ENCODE data around the gene SYDE1. TPM values are rescaled to one million over a fixed set of nuclear protein-coding genes. Genes with fewer than 3 reads are reported as not detected.

Gene SYDE1
- total RNA-seq, 1 experiment from 2014 or later = 4.4 TPM

- intact Hi-C loops (cut with micrococcal nuclease; ENCODE audit: unreplicated experiment) = no loop called here
- CTCF ChIA-PET = no interaction called here
- H3K36me3 Mint-ChIP-seq (ENCODE audit: insufficient read depth, unreplicated experiment) = peaks cover 60% of the 10 kb centered on the region
- H3K27me3 Mint-ChIP-seq (ENCODE audit: insufficient read depth, unreplicated experiment) = no peaks in the 10 kb centered on the region
- Histone ChIP-seq H3K36me3 (ENCODE audit: control insufficient read depth, insufficient read depth, low read length) (peaks cover 5% of the 10 kb centered on the region), H3K4me1 (0 out of 2 replicates have a peak, but pooled peaks cover 6% of the 10 kb centered on the region), H3K4me3 (ENCODE audit: low read depth, low read length) (no peak overlapping the region), H3K9me3 (no peaks in the 10 kb centered on the region), H3K27me3 (replicated peaks; ENCODE audit: control insufficient read depth, insufficient read depth, low read length) (no peaks in the 10 kb centered on the region)
- DNase-seq = no peak
- POLR2A ChIA-PET = no interaction called here
- H3K27ac Mint-ChIP-seq (ENCODE audit: unreplicated experiment) = no peak overlapping the region
- no TSS peak for BruUV-seq (replicated peaks)
- no peak for TF ChIP-seq CTCF (IDR thresholded peaks at IDR 0.05; ENCODE audit: insufficient read depth in 1 of 2, low read depth in 1 of 2, low read length in 1 of 2, severe bottlenecking in 1 of 2, unreplicated experiment in 1 of 2)
- peaks cover 6% of the 10 kb centered on the region for H3K4me1 Mint-ChIP-seq (ENCODE audit: low read depth, unreplicated experiment)
- H3K4me3 Mint-ChIP-seq (ENCODE audit: unreplicated experiment) = no peak overlapping the region
- no peaks in the 10 kb centered on the region for H3K9me3 Mint-ChIP-seq (ENCODE audit: unreplicated experiment)
Measured at GRCh38 chr19:15118789-15119494, 11.7 kb downstream of the SYDE1 start.

- ChIA-PET CTCF (no interaction called here), POLR2A (no interaction called here)
- Mint-ChIP-seq H3K27ac (ENCODE audit: unreplicated experiment) (no peak overlapping the region), H3K9me3 (ENCODE audit: unreplicated experiment) (no peaks in the 10 kb centered on the region), H3K4me3 (ENCODE audit: unreplicated experiment) (no peak overlapping the region), H3K27me3 (ENCODE audit: insufficient read depth, unreplicated experiment) (no peaks in the 10 kb centered on the region), H3K36me3 (ENCODE audit: insufficient read depth, unreplicated experiment) (peaks cover 55% of the 10 kb centered on the region), H3K4me1 (ENCODE audit: low read depth, unreplicated experiment) (peaks cover 6% of the 10 kb centered on the region)
- H3K9me3 ChIP-seq = no peaks in the 10 kb centered on the region
- no TSS peak for BruUV-seq (replicated peaks)
- H3K4me1 ChIP-seq = 0 out of 2 replicates have a peak, but pooled peaks cover 6% of the 10 kb centered on the region
- intact Hi-C loops (cut with micrococcal nuclease; ENCODE audit: unreplicated experiment) = no loop called here
- no peak overlapping the region for H3K4me3 ChIP-seq (ENCODE audit: low read depth, low read length)
- H3K27me3 ChIP-seq (replicated peaks; ENCODE audit: control insufficient read depth, insufficient read depth, low read length) = no peaks in the 10 kb centered on the region
- no peak for TF ChIP-seq CTCF (IDR thresholded peaks at IDR 0.05; ENCODE audit: insufficient read depth in 1 of 2, low read depth in 1 of 2, low read length in 1 of 2, severe bottlenecking in 1 of 2, unreplicated experiment in 1 of 2)
- peaks cover 5% of the 10 kb centered on the region for H3K36me3 ChIP-seq (ENCODE audit: control insufficient read depth, insufficient read depth, low read length)
- no peak for DNase-seq
Measured at GRCh38 chr19:15120135-15121026, 13.2 kb downstream of the SYDE1 start.

GRCh38 chr19:15122331-15123030, 15.3 kb downstream of the SYDE1 start:
- no peak for TF ChIP-seq CTCF (IDR thresholded peaks at IDR 0.05; ENCODE audit: insufficient read depth in 1 of 2, low read depth in 1 of 2, low read length in 1 of 2, severe bottlenecking in 1 of 2, unreplicated experiment in 1 of 2)
- Histone ChIP-seq H3K4me1 (0 out of 2 replicates have a peak, but pooled peaks cover 6% of the 10 kb centered on the region), H3K27me3 (replicated peaks; ENCODE audit: control insufficient read depth, insufficient read depth, low read length) (no peaks in the 10 kb centered on the region), H3K4me3 (ENCODE audit: low read depth, low read length) (no peak overlapping the region), H3K9me3 (no peaks in the 10 kb centered on the region), H3K36me3 (ENCODE audit: control insufficient read depth, insufficient read depth, low read length) (peaks cover 5% of the 10 kb centered on the region)
- no peak overlapping the region for H3K4me3 Mint-ChIP-seq (ENCODE audit: unreplicated experiment)
- H3K9me3 Mint-ChIP-seq (ENCODE audit: unreplicated experiment) = no peaks in the 10 kb centered on the region
- DNase-seq = no peak
- CTCF ChIA-PET = no interaction called here
- POLR2A ChIA-PET = interaction anchor here (0.5 kb wide), 1 partner anchor 140 kb away, joined by 6 read pairs; no protein-coding TSS in a partner anchor
- peaks cover 6% of the 10 kb centered on the region for H3K4me1 Mint-ChIP-seq (ENCODE audit: low read depth, unreplicated experiment)
- peaks cover 53% of the 10 kb centered on the region for H3K36me3 Mint-ChIP-seq (ENCODE audit: insufficient read depth, unreplicated experiment)
- intact Hi-C loops (cut with micrococcal nuclease; ENCODE audit: unreplicated experiment) = no loop called here
- no peaks in the 10 kb centered on the region for H3K27me3 Mint-ChIP-seq (ENCODE audit: insufficient read depth, unreplicated experiment)
- H3K27ac Mint-ChIP-seq (ENCODE audit: unreplicated experiment) = no peak overlapping the region
- BruUV-seq (replicated peaks) = no TSS peak
